H1 (cell line): ENCODE results near the gene EXT2. TPM values are rescaled to one million over a fixed set of nuclear protein-coding genes. Genes with fewer than 3 reads are reported as not detected.
A peak's percentile ranks its signal among the peaks of the same experiment; 100 is the strongest.

Experiments used
- CTCF ChIA-PET: fragments of 300-600 bp; sonication (Branson Sonifier 250); formaldehyde crosslinking; loops from one replicate; lab custom pipeline; 2021; ENCODE audit not compliant: partially characterized antibody; lab: Charles Lee
- POLR2A ChIA-PET: fragments of 300-600 bp; sonication (Branson Sonifier 250); formaldehyde crosslinking; loops from one replicate; lab custom pipeline; 2021; ENCODE audit warnings: inconsistent platforms; ENCODE audit not compliant: partially characterized antibody; lab: Charles Lee
- DNase-seq, 2 experiments: peaks; one replicate each; pipeline versions ENCODE4 v3.0.0 to v3.0.0-alpha.2; 2010 to 2022; ENCODE audit warnings: low spot score in 2 of 2, low read depth in 1 of 2, mixed read lengths in 1 of 2
- FAIRE-seq: peaks from 2 replicates; lab custom pipeline; 2011; peaks lifted over from hg19 to GRCh38; lab: Jason Lieb, UNC
- H2AFZ ChIP-seq: 2 replicates; pipeline ENCODE4 v1.8.1; 2012; ENCODE audit warnings: low read length, inconsistent platforms
- H2AK5ac ChIP-seq: 2 replicates; pipeline ENCODE4 v1.6.1; 2013; ENCODE audit warnings: low read depth, low read length
- H2BK120ac ChIP-seq: replicated peaks from 2 replicates; pipeline ENCODE3; 2013; ENCODE audit warnings: low read depth, low read length, inconsistent platforms
- H2BK12ac ChIP-seq: 2 replicates; pipeline ENCODE4 v1.6.1; 2013; ENCODE audit warnings: low read depth, low read length
- H2BK15ac ChIP-seq: 2 replicates; pipeline ENCODE4 v1.6.1; 2013; ENCODE audit warnings: low read length
- H2BK20ac ChIP-seq: 2 replicates; pipeline ENCODE4 v1.6.1; 2013; ENCODE audit warnings: low read length
- H2BK5ac ChIP-seq: 2 replicates; pipeline ENCODE4 v1.6.1; 2013; ENCODE audit warnings: low read depth, low read length
- H3K14ac ChIP-seq: 2 replicates; pipeline ENCODE4 v1.6.1; 2013; ENCODE audit warnings: inconsistent platforms; ENCODE audit not compliant: insufficient read length
- H3K18ac ChIP-seq: 2 replicates; pipeline ENCODE4 v1.6.1; 2013; ENCODE audit warnings: low read length; ENCODE audit errors: extremely low read depth
- H3K23ac ChIP-seq: 2 replicates; pipeline ENCODE4 v1.6.1; 2013; ENCODE audit warnings: inconsistent platforms; ENCODE audit not compliant: insufficient read length
- H3K23me2 ChIP-seq: 2 replicates; pipeline ENCODE4 v1.6.1; 2013; ENCODE audit warnings: low read depth, low read length
- H3K27ac ChIP-seq: 2 replicates; pipeline ENCODE4 v1.6.1; 2011; ENCODE audit warnings: low read depth, low read length, inconsistent platforms
- H3K27me3 ChIP-seq, 4 experiments: replicated peaks in 1 of 4; 1 replicate in 1 of 4; 2 replicates in 3 of 4; pipeline versions ENCODE4 v1.6.1 to v1.8.1; 2011 to 2013; ENCODE audit warnings: low read length in 3 of 4, mild to moderate bottlenecking in 3 of 4, inconsistent platforms in 2 of 4, mixed read lengths in 2 of 4, moderate library complexity in 1 of 4; ENCODE audit not compliant: control insufficient read depth in 3 of 4, insufficient read depth in 3 of 4; ENCODE audit errors: extremely low read depth in 1 of 4
- H3K36me3 ChIP-seq, 4 experiments: 2 replicates each; pipeline versions ENCODE4 v1.6.1 to v1.8.1; 2011 to 2013; ENCODE audit warnings: mild to moderate bottlenecking in 4 of 4, low read length in 3 of 4, moderate library complexity in 2 of 4, control low read depth in 1 of 4, inconsistent platforms in 1 of 4; ENCODE audit not compliant: insufficient read depth in 4 of 4, control insufficient read depth in 2 of 4
- H3K4ac ChIP-seq: replicated peaks from 2 replicates; pipeline ENCODE3; 2013; ENCODE audit warnings: low read length, low read depth, mixed read lengths, inconsistent platforms; ENCODE audit not compliant: insufficient read length
- H3K4me1 ChIP-seq, 4 experiments: replicated peaks in 1 of 4; 1 replicate in 1 of 4; 2 replicates in 3 of 4; pipeline versions ENCODE4 v1.6.1 to v1.8.1; 2011 to 2013; ENCODE audit warnings: low read length in 3 of 4, inconsistent platforms in 2 of 4, mixed read lengths in 1 of 4; ENCODE audit not compliant: insufficient read depth in 4 of 4, control insufficient read depth in 3 of 4
- H3K4me2 ChIP-seq, 2 experiments: 2 replicates each; pipeline versions ENCODE4 v1.6.1 to v1.8.1; 2011 to 2013; ENCODE audit warnings: low read depth in 2 of 2, low read length in 2 of 2, control low read depth in 1 of 2, inconsistent platforms in 1 of 2, mild to moderate bottlenecking in 1 of 2; ENCODE audit not compliant: insufficient read depth in 1 of 2
- H3K4me3 ChIP-seq, 4 experiments: fragments of 200-600, 300-600 bp in 1 of 4; sonication (generic), shearing (Covaris generic), sonication (Bioruptor Twin) in 1 of 4; 2 replicates each; pipeline versions ENCODE4 v1.5.1 to v1.8.1; 2011 to 2016; ENCODE audit warnings: low read length in 4 of 4, low read depth in 3 of 4, control low read depth in 2 of 4, inconsistent platforms in 2 of 4, mild to moderate bottlenecking in 2 of 4, mixed read lengths in 1 of 4, moderate library complexity in 1 of 4; ENCODE audit not compliant: insufficient read depth in 2 of 4; ENCODE audit errors: extremely low read depth in 1 of 4
- H3K56ac ChIP-seq: replicated peaks from 2 replicates; pipeline ENCODE3; 2013; ENCODE audit warnings: low read depth, mild to moderate bottlenecking, mixed read lengths, low read length, inconsistent platforms; ENCODE audit not compliant: insufficient read length
- H3K79me1 ChIP-seq: 2 replicates; pipeline ENCODE4 v1.6.1; 2013; ENCODE audit warnings: low read depth, low read length, control low read depth
- H3K79me2 ChIP-seq, 2 experiments: 2 replicates each; pipeline versions ENCODE4 v1.6.1 to v1.8.1; 2012 to 2013; ENCODE audit warnings: low read length in 2 of 2, mild to moderate bottlenecking in 2 of 2, inconsistent platforms in 1 of 2; ENCODE audit not compliant: insufficient read depth in 2 of 2, control insufficient read depth in 1 of 2
- H3K9ac ChIP-seq, 4 experiments: replicated peaks in 1 of 4; 1 replicate in 1 of 4; 2 replicates in 3 of 4; pipeline versions ENCODE4 v1.6.1 to v1.8.1; 2011 to 2013; ENCODE audit warnings: low read depth in 3 of 4, low read length in 3 of 4, control low read depth in 2 of 4, mild to moderate bottlenecking in 2 of 4, moderate library complexity in 2 of 4, inconsistent platforms in 1 of 4; ENCODE audit errors: extremely low read depth in 1 of 4
- H3K9me3 ChIP-seq, 2 experiments: 2 replicates each; pipeline versions ENCODE4 v1.6.1 to v1.8.1; 2012 to 2013; ENCODE audit warnings: mild to moderate bottlenecking in 2 of 2, moderate library complexity in 2 of 2, control low read depth in 1 of 2, inconsistent platforms in 1 of 2, low read depth in 1 of 2, low read length in 1 of 2, mixed read lengths in 1 of 2; ENCODE audit not compliant: insufficient read depth in 2 of 2
- H4K20me1 ChIP-seq, 2 experiments: replicated peaks in 1 of 2; 2 replicates each; pipeline versions ENCODE3 to v1.8.1; 2011 to 2013; ENCODE audit warnings: inconsistent platforms in 2 of 2, low read length in 2 of 2, mild to moderate bottlenecking in 1 of 2; ENCODE audit not compliant: insufficient read depth in 2 of 2, control insufficient read depth in 1 of 2
- H4K5ac ChIP-seq: 2 replicates; pipeline ENCODE4 v1.6.1; 2013; ENCODE audit warnings: low read length, low read depth, mixed read lengths, inconsistent platforms; ENCODE audit not compliant: insufficient read length
- H4K8ac ChIP-seq: 2 replicates; pipeline ENCODE4 v1.8.0; 2013; ENCODE audit warnings: mild to moderate bottlenecking, moderate library complexity, low read length, inconsistent platforms; ENCODE audit not compliant: insufficient read depth; ENCODE audit errors: extremely low read depth
- H4K91ac ChIP-seq: replicated peaks from 2 replicates; pipeline ENCODE3; 2013; ENCODE audit warnings: low read length, mixed read lengths, inconsistent platforms; ENCODE audit not compliant: insufficient read length
- BACH1 ChIP-seq: IDR thresholded peaks from 2 replicates; pipeline ENCODE4 v1.6.1; 2012; ENCODE audit warnings: low read length, improper control_type of control experiment
- EGR1 ChIP-seq: IDR thresholded peaks from 2 replicates; pipeline ENCODE4 v1.6.1; 2011; ENCODE audit warnings: low read depth, low read length, borderline replicate concordance
- FOSL1 ChIP-seq: IDR thresholded peaks from 2 replicates; pipeline ENCODE4 v1.6.1; 2011; ENCODE audit warnings: mild to moderate bottlenecking, low read depth, low read length, moderate library complexity; ENCODE audit not compliant: insufficient read depth
- POLR2AphosphoS5 ChIP-seq: IDR thresholded peaks from 2 replicates; pipeline ENCODE4 v1.6.1; 2011; ENCODE audit warnings: low read depth, low read length
- POU5F1 ChIP-seq: IDR thresholded peaks from 2 replicates; pipeline ENCODE4 v1.6.1; 2011; ENCODE audit warnings: low read depth, mild to moderate bottlenecking, low read length, moderate library complexity
- RXRA ChIP-seq: IDR thresholded peaks from 2 replicates; pipeline ENCODE4 v1.6.1; 2011; ENCODE audit warnings: low read depth, mild to moderate bottlenecking, low read length, moderate library complexity; ENCODE audit not compliant: insufficient read depth
- WGBS, 2 experiments: shearing (Covaris generic) in 1 of 2; methylation state at CpG; one replicate each; pipeline versions ENCODE4 v1.1.6 to v1.1.7; 2013 to 2015; ENCODE audit warnings: low lambda C conversion rate in 2 of 2, mixed read lengths in 2 of 2, inconsistent platforms in 1 of 2, low coverage in 1 of 2, missing lambda C conversion rate in 1 of 2; ENCODE audit not compliant: insufficient replicate concordance in 2 of 2, insufficient coverage in 1 of 2, insufficient read length in 1 of 2; ENCODE audit errors: extremely low coverage in 1 of 2, missing lambda C conversion rate in 1 of 2; 5-methylcytosine and 5-hydroxymethylcytosine counted together
- polyA plus RNA-seq, 7 experiments: library from polyadenylated mRNA; depleted of rRNA in 3 of 7; stranded (reverse) in 5 of 7; unstranded in 2 of 7; fragments of >200 nt in 5 of 7; fragments of 200-250 nt in 2 of 7; gene quantifications; 1 replicate in 5 of 7; 2 replicates in 1 of 7; 4 replicates in 1 of 7; pipeline versions ENCODE4 v1.2.1 to v1.2.3, GENCODE V29; 2011 to 2013; ENCODE audit warnings: missing spikeins in 2 of 7, mixed read lengths in 2 of 7
- total RNA-seq: library from RNA; stranded (reverse); fragmentation: NEBNext Ultra II Directional; extraction: Animal tissue kit (Norgen Biotek cat#: 25700); gene quantifications from 2 replicates; pipeline ENCODE4 v1.2.1, GENCODE V29; 2021

Gene EXT2
- total and polyA plus RNA-seq, 2 of the 8 experiments (the other 6 are each of a cell fraction or from before 2014, with no cell fraction given) = 29.8 to 42.8 TPM

DNA sequence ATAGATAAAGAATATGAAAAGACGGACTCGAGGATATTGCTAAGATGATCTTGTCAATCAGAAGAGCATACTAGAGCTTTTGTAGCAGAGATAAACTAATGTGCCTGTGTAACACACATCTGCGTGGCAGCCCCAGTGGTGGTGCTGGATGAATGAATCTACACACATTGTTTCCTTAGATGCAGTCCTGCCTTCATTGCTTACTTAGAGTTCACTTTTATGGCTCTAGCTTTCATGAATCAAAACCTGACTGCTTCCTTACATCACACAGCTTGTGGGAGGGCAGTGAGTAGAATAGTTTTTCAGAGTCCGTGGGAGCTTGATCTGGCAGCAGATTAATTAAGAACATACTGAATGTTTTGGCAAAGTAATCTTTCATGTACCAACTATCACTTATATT is 83.7 kb downstream of the EXT2 start:
- POLR2A ChIA-PET = interaction anchor here (1.4 kb wide), 1 partner anchor 80 kb away, joined by 3 read pairs; no protein-coding TSS in a partner anchor
- H3K9me3 ChIP-seq = no peaks in the 10 kb centered on the region
- peaks cover 3 to 12% (median 8%) of the 10 kb centered on the region in 4 experiments; a peak in 5 of 7 replicates for H3K4me1 ChIP-seq
- H4K91ac ChIP-seq = no peak overlapping the region
- H3K79me2 ChIP-seq = no peaks in the 10 kb centered on the region
- no peak overlapping the region for H2BK12ac ChIP-seq
- DNase-seq = no peak
- no peak overlapping the region for H3K9ac ChIP-seq
- no peak overlapping the region for H3K4ac ChIP-seq
- no peaks in the 10 kb centered on the region for H3K36me3 ChIP-seq
- H2BK15ac ChIP-seq = no peak overlapping the region
- H2AK5ac ChIP-seq = no peak overlapping the region
- H2BK120ac ChIP-seq = no peak overlapping the region
- CTCF ChIA-PET = interaction anchor here (0.6 to 3.6 kb wide), 11 partner anchors 13 to 436 kb away, joined by 3 to 22 read pairs (median 3); no protein-coding TSS in a partner anchor
- FAIRE-seq = no peak
- no peak overlapping the region for H2BK20ac ChIP-seq
- TF ChIP-seq POLR2AphosphoS5 (no peak), FOSL1 (no peak), EGR1 (no peak), POU5F1 (no peak), RXRA (no peak), BACH1 (no peak)
- no peak overlapping the region for H3K4me3 ChIP-seq
- 89% methylated on average over 4 of the region's 4 CpGs; no CpG with 5 or more reads in 1 of the 2 experiments for WGBS, 2 experiments
- H3K23ac ChIP-seq = no peak overlapping the region
- H3K27me3 ChIP-seq = no peaks in the 10 kb centered on the region
- peak overlapping the region in 1 of 2 experiments; percentile 54; a peak in 1 of 4 replicates for H3K4me2 ChIP-seq
- H3K14ac ChIP-seq = no peak overlapping the region
- no peak overlapping the region for H4K8ac ChIP-seq
- peak overlapping the region; percentile 19; the same call in 1 of the 2 replicates for H3K18ac ChIP-seq
- no peaks in the 10 kb centered on the region for H4K20me1 ChIP-seq
- no peak overlapping the region for H3K56ac ChIP-seq
- no peak overlapping the region for H2BK5ac ChIP-seq
- no peaks in the 10 kb centered on the region for H3K23me2 ChIP-seq
- H4K5ac ChIP-seq = no peak overlapping the region
- H3K79me1 ChIP-seq = no peaks in the 10 kb centered on the region
- no peak overlapping the region for H3K27ac ChIP-seq
- no peak overlapping the region for H2AFZ ChIP-seq
